HEK293 (cell line): ENCODE measurements around the gene LAMA4.

Experiments
- CTCF ChIA-PET: fragments of 350-600 bp; formaldehyde crosslinking; extraction: SDS; loops from one replicate; lab custom pipeline; 2021; ENCODE audit warnings: antibody characterized with exemption; lab: Yijun Ruan, JAX
- POLR2A ChIA-PET: fragments of 300-600 bp; formaldehyde crosslinking; extraction: SDS; loops from one replicate; lab custom pipeline; 2020; ENCODE audit warnings: antibody characterized with exemption, inconsistent platforms; lab: Yijun Ruan, JAX
- H3K27ac ChIP-seq: fragments of 200-500 bp; sonication (Bioruptor generic); 2 replicates; pipeline ENCODE4 v1.5.1; 2014; ENCODE audit warnings: low read depth, low read length, control low read depth, inconsistent platforms; ENCODE audit errors: extremely low read depth
- H3K36me3 ChIP-seq, 2 experiments: fragments of 200-500 bp in 1 of 2; sonication (Bioruptor generic) in 1 of 2; 1 replicate in 1 of 2; 2 replicates in 1 of 2; pipeline ENCODE4 v1.5.1; 2014 to 2017; ENCODE audit warnings: inconsistent platforms in 2 of 2, low read length in 2 of 2; ENCODE audit not compliant: control insufficient read depth in 2 of 2, insufficient read depth in 1 of 2
- H3K4me1 ChIP-seq: fragments of 200-500 bp; sonication (Bioruptor generic); 2 replicates; pipeline ENCODE4 v1.5.1; 2014; ENCODE audit warnings: mild to moderate bottlenecking, low read length, inconsistent platforms; ENCODE audit not compliant: control insufficient read depth, insufficient read depth
- H3K4me3 ChIP-seq: 2 replicates; pipeline ENCODE4 v1.5.1; 2011; ENCODE audit warnings: low read depth, mild to moderate bottlenecking, control low read depth, low read length, moderate library complexity
- H3K9me3 ChIP-seq: fragments of 200-500 bp; sonication (Bioruptor generic); 2 replicates; pipeline ENCODE4 v1.5.1; 2014; ENCODE audit warnings: low read depth, low read length, inconsistent platforms; ENCODE audit not compliant: control insufficient read depth, insufficient read depth
- HOXA7 ChIP-seq: sonication (generic); formaldehyde crosslinking; IDR thresholded peaks from 2 replicates; pipeline ENCODE4 v1.8.1; 2022; ENCODE audit warnings: missing genetic modification reagents, borderline replicate concordance
- KLF8 ChIP-seq: fragments of 450-650 bp; formaldehyde crosslinking; IDR thresholded peaks from 2 replicates; pipeline ENCODE4 v1.5.1; 2016; ENCODE audit warnings: missing biosample characterization, missing genetic modification characterization
- OSR2 ChIP-seq: fragments of 450-650 bp; formaldehyde crosslinking; IDR thresholded peaks from 2 replicates; pipeline ENCODE4 v1.5.1; 2016; ENCODE audit warnings: missing biosample characterization, missing genetic modification characterization
- PRDM4 ChIP-seq: fragments of 450-650 bp; formaldehyde crosslinking; IDR thresholded peaks from 2 replicates; pipeline ENCODE4 v1.5.1; 2017; ENCODE audit warnings: missing biosample characterization, missing genetic modification characterization
- REPIN1 ChIP-seq: fragments of 450-650 bp; formaldehyde crosslinking; IDR thresholded peaks from 2 replicates; pipeline ENCODE4 v1.5.1; 2017; ENCODE audit warnings: missing biosample characterization, missing genetic modification characterization, low read depth
- SP7 ChIP-seq: fragments of 450-650 bp; formaldehyde crosslinking; IDR thresholded peaks from 2 replicates; pipeline ENCODE4 v1.5.1; 2016; ENCODE audit warnings: missing biosample characterization, missing genetic modification characterization
- TCF7L2 ChIP-seq: IDR thresholded peaks from 2 replicates; pipeline ENCODE4 v1.6.1; 2011; ENCODE audit warnings: low read depth, mild to moderate bottlenecking, inconsistent platforms, low read length, moderate library complexity, borderline replicate concordance
- WT1 ChIP-seq: fragments of 450-650 bp; formaldehyde crosslinking; IDR thresholded peaks from 2 replicates; pipeline ENCODE4 v1.5.1; 2016; ENCODE audit warnings: missing biosample characterization, missing genetic modification characterization
- ZFP69B ChIP-seq: fragments of 450-650 bp; formaldehyde crosslinking; IDR thresholded peaks from 2 replicates; pipeline ENCODE4 v1.5.1; 2016; ENCODE audit warnings: missing biosample characterization, missing genetic modification characterization
- ZNF2 ChIP-seq: fragments of 450-650 bp; formaldehyde crosslinking; IDR thresholded peaks from 2 replicates; pipeline ENCODE4 v1.5.1; 2016; ENCODE audit warnings: missing biosample characterization, missing genetic modification characterization
- ZNF26 ChIP-seq: fragments of 450-650 bp; formaldehyde crosslinking; IDR thresholded peaks from 2 replicates; pipeline ENCODE4 v1.5.1; 2016; ENCODE audit warnings: missing biosample characterization, missing genetic modification characterization
- ZNF366 ChIP-seq: fragments of 450-650 bp; formaldehyde crosslinking; conservative IDR thresholded peaks from 2 replicates; pipeline ENCODE4 v1.5.1; 2016; ENCODE audit warnings: missing biosample characterization, missing genetic modification characterization
- ZNF391 ChIP-seq: fragments of 450-650 bp; formaldehyde crosslinking; IDR thresholded peaks from 2 replicates; pipeline ENCODE4 v1.5.1; 2016; ENCODE audit warnings: low read depth, missing biosample characterization, missing genetic modification characterization, borderline replicate concordance
- ZNF398 ChIP-seq: fragments of 450-650 bp; formaldehyde crosslinking; IDR thresholded peaks from 2 replicates; pipeline ENCODE4 v1.5.1; 2017; ENCODE audit warnings: missing biosample characterization, missing genetic modification characterization
- ZNF426 ChIP-seq: fragments of 450-650 bp; formaldehyde crosslinking; IDR thresholded peaks from 2 replicates; pipeline ENCODE4 v1.5.1; 2017; ENCODE audit warnings: missing biosample characterization, missing genetic modification characterization, mild to moderate bottlenecking, inconsistent platforms, moderate library complexity
- ZNF449 ChIP-seq: fragments of 450-650 bp; formaldehyde crosslinking; IDR thresholded peaks from 2 replicates; pipeline ENCODE4 v1.5.1; 2017; ENCODE audit warnings: missing biosample characterization, mild to moderate bottlenecking, missing genetic modification characterization, moderate library complexity
- ZNF530 ChIP-seq: fragments of 450-650 bp; formaldehyde crosslinking; IDR thresholded peaks from 2 replicates; pipeline ENCODE4 v1.5.1; 2016; ENCODE audit warnings: low read depth, missing biosample characterization, missing genetic modification characterization
- ZNF544 ChIP-seq: fragments of 450-650 bp; formaldehyde crosslinking; IDR thresholded peaks from 2 replicates; pipeline ENCODE4 v1.5.0; 2017; ENCODE audit warnings: missing biosample characterization, missing genetic modification characterization
- ZNF580 ChIP-seq: fragments of 450-650 bp; formaldehyde crosslinking; IDR thresholded peaks from 2 replicates; pipeline ENCODE4 v1.5.1; 2016; ENCODE audit warnings: missing biosample characterization, missing genetic modification characterization
- ZNF596 ChIP-seq: fragments of 450-650 bp; IDR thresholded peaks from 2 replicates; pipeline ENCODE4 v1.5.0; 2018; ENCODE audit warnings: missing biosample characterization, mild to moderate bottlenecking, missing genetic modification characterization, moderate library complexity
- ZNF692 ChIP-seq: fragments of 450-650 bp; formaldehyde crosslinking; IDR thresholded peaks from 2 replicates; pipeline ENCODE4 v1.5.1; 2016; ENCODE audit warnings: missing biosample characterization, missing genetic modification characterization
- ZNF747 ChIP-seq: fragments of 450-650 bp; formaldehyde crosslinking; IDR thresholded peaks from 2 replicates; pipeline ENCODE4 v1.5.1; 2016; ENCODE audit warnings: missing biosample characterization, missing genetic modification characterization
- ZNF776 ChIP-seq: fragments of 450-650 bp; formaldehyde crosslinking; IDR thresholded peaks from 2 replicates; pipeline ENCODE4 v1.5.0; 2017; ENCODE audit warnings: missing biosample characterization, missing genetic modification characterization, borderline replicate concordance

The LAMA4 gene

GRCh38 chr6:112231594-112232060 lies 22.7 kb downstream of the LAMA4 start (continued):
- TF ChIP-seq ZNF580 (tag by site-specific recombination): peak; percentile 97
- TF ChIP-seq ZNF692: peak; percentile 91
- peak; percentile 87 for TF ChIP-seq ZNF596
- peak; percentile 91 for TF ChIP-seq KLF8 (tag by site-specific recombination)
- TF ChIP-seq WT1 (tag by site-specific recombination): peak; percentile 98
- TF ChIP-seq ZFP69B (tag by site-specific recombination): peak; percentile 77
- peak; percentile 97 for TF ChIP-seq ZNF366 (tag by site-specific recombination)
- no peak for TF ChIP-seq ZNF26 (tag by site-specific recombination)
- peak; percentile 97 for TF ChIP-seq PRDM4 (tag by site-specific recombination)
- TF ChIP-seq ZNF530 (tag by site-specific recombination): no peak
- no peak for TF ChIP-seq HOXA7
- peak; percentile 91; the same call in 1 of the 2 replicates for TF ChIP-seq ZNF391 (tag by site-specific recombination)
- TF ChIP-seq ZNF398: peak; percentile 78

- TF ChIP-seq ZNF747 (tag by site-specific recombination): no peak
- TF ChIP-seq SP7: no peak
- no peak for TF ChIP-seq OSR2
- no peak for TF ChIP-seq ZNF426
- TF ChIP-seq REPIN1 (tag by site-specific recombination): no peak
- TF ChIP-seq ZNF544 (tag by site-specific recombination): no peak
- no peak for TF ChIP-seq ZNF580 (tag by site-specific recombination)
- TF ChIP-seq HOXA7: no peak
- no peak for TF ChIP-seq ZNF776 (tag by site-specific recombination)
- TF ChIP-seq TCF7L2: no peak
- TF ChIP-seq ZNF2: no peak
- no peak for TF ChIP-seq ZNF449 (tag by site-specific recombination)
- Histone ChIP-seq H3K9me3 (no peaks in the 10 kb centered on the region), H3K27ac (peak overlapping the region; percentile 65), H3K4me3 (no peak overlapping the region), H3K36me3 (no peaks in the 10 kb centered on the region), H3K4me1 (peaks cover 38% of the 10 kb centered on the region)
- POLR2A ChIA-PET: interaction anchor here (3.5 to 4.8 kb wide), 2 partner anchors 14 to 22 kb away, joined by 22 to 32 read pairs; partner anchors contain the start of gene LAMA4
- CTCF ChIA-PET: interaction anchor here (0.7 to 0.8 kb wide), 2 partner anchors 38 to 96 kb away, joined by 3 read pairs; no protein-coding TSS in a partner anchor
Observed at GRCh38 chr6:112231164-112231563, 23.2 kb downstream of the LAMA4 start.
